Measurements from ENCODE around the gene DTNBP1. TPM values are rescaled to one million over a fixed set of nuclear protein-coding genes. Genes with fewer than 3 reads are reported as not detected.

DTNBP1 gene
- 9.7 and 10.3 TPM in 2 replicates for total RNA-seq

GRCh38 chr6:15662326-15663129 lies at the start of gene DTNBP1:
DTNBP1 (minus strand) TSS chr6:15663028; CDS start chr6:15662869, 159 bp downstream.

